OCI-LY1 (cell line): ENCODE measurements around the gene CHD5.

Experiments
- EZH2 ChIP-seq: fragments of 200-600 bp; sonication (generic), shearing (Covaris generic); IDR thresholded peaks from 2 replicates; pipeline ENCODE4 v1.8.0; 2017; ENCODE audit warnings: borderline replicate concordance, mixed run types, mild to moderate bottlenecking, antibody characterized with exemption, low read length, moderate library complexity, mixed read lengths
- TF ChIP-seq, protein P1 (sequence below): fragments of 200-600 bp; sonication (generic), shearing (Covaris generic); IDR thresholded peaks from 2 replicates; pipeline ENCODE4 v1.5.1; 2017; ENCODE audit warnings: mild to moderate bottlenecking, antibody characterized with exemption, low read length, moderate library complexity, mixed read lengths

DNA sequence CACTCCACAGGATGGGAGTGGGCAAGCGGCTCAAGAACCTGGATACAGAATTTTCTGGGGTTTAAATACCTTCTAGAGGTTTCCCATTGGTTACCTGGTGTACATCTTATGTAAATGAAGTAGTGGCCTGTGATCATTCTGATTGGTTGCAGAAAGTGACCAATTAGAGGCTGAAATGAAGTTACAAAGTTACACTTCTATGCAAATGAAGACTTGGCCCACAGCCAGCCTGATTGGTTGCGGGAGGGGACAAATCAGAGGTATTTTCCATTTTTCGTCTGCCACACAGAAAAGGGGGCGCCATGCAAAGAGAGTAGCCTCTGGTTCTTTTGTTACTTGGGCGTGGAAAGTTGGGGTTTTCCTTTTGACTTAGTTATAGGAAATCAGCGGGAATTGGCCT is 125.5 kb downstream of the CHD5 start:
- TF ChIP-seq, protein P1, sequence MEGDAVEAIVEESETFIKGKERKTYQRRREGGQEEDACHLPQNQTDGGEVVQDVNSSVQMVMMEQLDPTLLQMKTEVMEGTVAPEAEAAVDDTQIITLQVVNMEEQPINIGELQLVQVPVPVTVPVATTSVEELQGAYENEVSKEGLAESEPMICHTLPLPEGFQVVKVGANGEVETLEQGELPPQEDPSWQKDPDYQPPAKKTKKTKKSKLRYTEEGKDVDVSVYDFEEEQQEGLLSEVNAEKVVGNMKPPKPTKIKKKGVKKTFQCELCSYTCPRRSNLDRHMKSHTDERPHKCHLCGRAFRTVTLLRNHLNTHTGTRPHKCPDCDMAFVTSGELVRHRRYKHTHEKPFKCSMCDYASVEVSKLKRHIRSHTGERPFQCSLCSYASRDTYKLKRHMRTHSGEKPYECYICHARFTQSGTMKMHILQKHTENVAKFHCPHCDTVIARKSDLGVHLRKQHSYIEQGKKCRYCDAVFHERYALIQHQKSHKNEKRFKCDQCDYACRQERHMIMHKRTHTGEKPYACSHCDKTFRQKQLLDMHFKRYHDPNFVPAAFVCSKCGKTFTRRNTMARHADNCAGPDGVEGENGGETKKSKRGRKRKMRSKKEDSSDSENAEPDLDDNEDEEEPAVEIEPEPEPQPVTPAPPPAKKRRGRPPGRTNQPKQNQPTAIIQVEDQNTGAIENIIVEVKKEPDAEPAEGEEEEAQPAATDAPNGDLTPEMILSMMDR, result no peak
- no peak for TF ChIP-seq EZH2
